ENCODE results near the gene SASH3. TPM values are rescaled to one million over a fixed set of nuclear protein-coding genes. Genes with fewer than 3 reads are reported as not detected.

SASH3 gene
- total and polyA plus RNA-seq, 2 donors (not counting 1 experiment from before 2014, with no cell fraction given), result not detected

GRCh38 chrX:129750971-129751370 is 28.8 kb upstream of the SASH3 start:
- H2AFZ ChIP-seq (ENCODE audit: low read length), result no peak overlapping the region
- no peaks in the 10 kb centered on the region for H3K4me1 ChIP-seq (ENCODE audit: control insufficient read depth, extremely low read depth, insufficient read depth, low read length)
- TF ChIP-seq CTCF (conservative IDR thresholded peaks at IDR 0.05 in 1 of 2, IDR thresholded peaks at IDR 0.05 in 1 of 2; ENCODE audit: low read depth in 1 of 2, low read length in 2 of 2), result no peak
- TF ChIP-seq EZH2 (IDR thresholded peaks at IDR 0.05; ENCODE audit: low read length, missing control alignments), result no peak

GRCh38 chrX:129754056-129755024 is 25.4 kb upstream of the SASH3 start:
- Histone ChIP-seq H3K4me3 (replicated peaks in 1 of 4; ENCODE audit: control extremely low read depth in 1 of 4, insufficient read depth in 1 of 4, low read depth in 3 of 4, low read length in 4 of 4) (no peak overlapping the region), H4K20me1 (ENCODE audit: control insufficient read depth, extremely low read depth, insufficient read depth, low read length) (no peaks in the 10 kb centered on the region), H3K9ac (ENCODE audit: insufficient read depth, low read length) (no peak overlapping the region), H3K79me2 (ENCODE audit: control insufficient read depth, insufficient read depth, low read length) (no peaks in the 10 kb centered on the region), H3K36me3 (ENCODE audit: control insufficient read depth, insufficient read depth, low read length) (no peaks in the 10 kb centered on the region), H3K4me1 (ENCODE audit: control insufficient read depth, extremely low read depth, insufficient read depth, low read length) (no peaks in the 10 kb centered on the region), H3K27ac (ENCODE audit: insufficient read depth, low read length) (no peak overlapping the region), H3K27me3 (ENCODE audit: control insufficient read depth, insufficient read depth, low read length) (no peaks in the 10 kb centered on the region), H3K4me2 (ENCODE audit: extremely low read depth, insufficient read depth, low read length) (no peak overlapping the region), H2AFZ (ENCODE audit: low read length) (no peak overlapping the region), H3K9me3 (ENCODE audit: control insufficient read depth, insufficient read depth, low read depth, low read length) (no peaks in the 10 kb centered on the region)
- TF ChIP-seq EZH2 (IDR thresholded peaks at IDR 0.05; ENCODE audit: low read length, missing control alignments), result no peak
- TF ChIP-seq CTCF (conservative IDR thresholded peaks at IDR 0.05 in 1 of 2, IDR thresholded peaks at IDR 0.05 in 1 of 2; ENCODE audit: low read depth in 1 of 2, low read length in 2 of 2), result peak in 1 of 2 donors; percentile 14
- no peak for DNase-seq (ENCODE audit: low read depth in 2 of 2)

More at GRCh38 chrX:129750971-129751370, 28.8 kb upstream of the SASH3 start:
- H3K9ac ChIP-seq (ENCODE audit: insufficient read depth, low read length), result no peak overlapping the region
- peak in 1 of 2 donors; percentile 34 for DNase-seq (ENCODE audit: low read depth in 2 of 2)
- no peak overlapping the region for H3K4me3 ChIP-seq (replicated peaks in 1 of 4; ENCODE audit: control extremely low read depth in 1 of 4, insufficient read depth in 1 of 4, low read depth in 3 of 4, low read length in 4 of 4)
- no peaks in the 10 kb centered on the region for H3K9me3 ChIP-seq (ENCODE audit: control insufficient read depth, insufficient read depth, low read depth, low read length)
- H3K4me2 ChIP-seq (ENCODE audit: extremely low read depth, insufficient read depth, low read length), result no peak overlapping the region
- no peaks in the 10 kb centered on the region for H3K27me3 ChIP-seq (ENCODE audit: control insufficient read depth, insufficient read depth, low read length)
- H3K36me3 ChIP-seq (ENCODE audit: control insufficient read depth, insufficient read depth, low read length), result no peaks in the 10 kb centered on the region
- H3K27ac ChIP-seq (ENCODE audit: insufficient read depth, low read length), result no peak overlapping the region
- H4K20me1 ChIP-seq (ENCODE audit: control insufficient read depth, extremely low read depth, insufficient read depth, low read length), result no peaks in the 10 kb centered on the region
- no peaks in the 10 kb centered on the region for H3K79me2 ChIP-seq (ENCODE audit: control insufficient read depth, insufficient read depth, low read length)

GRCh38 chrX:129755779-129756650 is 23.7 kb upstream of the SASH3 start:
- Histone ChIP-seq H3K9ac (ENCODE audit: insufficient read depth, low read length) (no peak overlapping the region), H3K9me3 (ENCODE audit: control insufficient read depth, insufficient read depth, low read depth, low read length) (no peaks in the 10 kb centered on the region), H3K27me3 (ENCODE audit: control insufficient read depth, insufficient read depth, low read length) (no peaks in the 10 kb centered on the region), H3K4me2 (ENCODE audit: extremely low read depth, insufficient read depth, low read length) (no peak overlapping the region), H3K4me1 (ENCODE audit: control insufficient read depth, extremely low read depth, insufficient read depth, low read length) (no peaks in the 10 kb centered on the region), H3K36me3 (ENCODE audit: control insufficient read depth, insufficient read depth, low read length) (no peaks in the 10 kb centered on the region), H2AFZ (ENCODE audit: low read length) (no peak overlapping the region), H3K4me3 (replicated peaks in 1 of 4; ENCODE audit: control extremely low read depth in 1 of 4, insufficient read depth in 1 of 4, low read depth in 3 of 4, low read length in 4 of 4) (no peak overlapping the region), H3K27ac (ENCODE audit: insufficient read depth, low read length) (no peak overlapping the region), H4K20me1 (ENCODE audit: control insufficient read depth, extremely low read depth, insufficient read depth, low read length) (no peaks in the 10 kb centered on the region), H3K79me2 (ENCODE audit: control insufficient read depth, insufficient read depth, low read length) (no peaks in the 10 kb centered on the region)
- TF ChIP-seq CTCF (conservative IDR thresholded peaks at IDR 0.05 in 1 of 2, IDR thresholded peaks at IDR 0.05 in 1 of 2; ENCODE audit: low read depth in 1 of 2, low read length in 2 of 2), result no peak
- no peak for TF ChIP-seq EZH2 (IDR thresholded peaks at IDR 0.05; ENCODE audit: low read length, missing control alignments)
- DNase-seq (ENCODE audit: low read depth in 2 of 2), result no peak

All from fibroblast of lung (primary cell).